NCI-H774 (cell line): ENCODE measurements around the gene PDE6A.
A peak's percentile ranks its signal among the peaks of the same experiment; 100 is the strongest.

Source experiments
- DNase-seq: peaks from one replicate; lab custom pipeline; 2025; lab: John Stamatoyannopoulos, UW

Gene PDE6A

DNA sequence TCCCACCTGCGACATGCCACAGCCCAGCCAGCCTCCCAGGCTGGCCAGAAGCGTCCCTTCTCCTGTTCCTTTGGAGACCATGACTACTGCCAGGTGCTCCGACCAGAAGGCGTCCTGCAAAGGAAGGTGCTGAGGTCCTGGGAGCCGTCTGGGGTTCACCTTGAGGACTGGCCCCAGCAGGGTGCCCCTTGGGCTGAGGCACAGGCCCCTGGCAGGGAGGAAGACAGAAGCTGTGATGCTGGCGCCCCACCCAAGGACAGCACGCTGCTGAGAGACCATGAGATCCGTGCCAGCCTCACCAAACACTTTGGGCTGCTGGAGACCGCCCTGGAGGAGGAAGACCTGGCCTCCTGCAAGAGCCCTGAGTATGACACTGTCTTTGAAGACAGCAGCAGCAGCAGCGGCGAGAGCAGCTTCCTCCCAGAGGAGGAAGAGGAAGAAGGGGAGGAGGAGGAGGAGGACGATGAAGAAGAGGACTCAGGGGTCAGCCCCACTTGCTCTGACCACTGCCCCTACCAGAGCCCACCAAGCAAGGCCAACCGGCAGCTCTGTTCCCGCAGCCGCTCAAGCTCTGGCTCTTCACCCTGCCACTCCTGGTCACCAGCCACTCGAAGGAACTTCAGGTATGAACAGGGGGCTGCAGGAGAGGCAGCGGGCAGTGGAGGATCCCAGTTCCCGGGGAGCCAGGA is 108.0 kb downstream of the PDE6A start:
- no peak for DNase-seq

DNA sequence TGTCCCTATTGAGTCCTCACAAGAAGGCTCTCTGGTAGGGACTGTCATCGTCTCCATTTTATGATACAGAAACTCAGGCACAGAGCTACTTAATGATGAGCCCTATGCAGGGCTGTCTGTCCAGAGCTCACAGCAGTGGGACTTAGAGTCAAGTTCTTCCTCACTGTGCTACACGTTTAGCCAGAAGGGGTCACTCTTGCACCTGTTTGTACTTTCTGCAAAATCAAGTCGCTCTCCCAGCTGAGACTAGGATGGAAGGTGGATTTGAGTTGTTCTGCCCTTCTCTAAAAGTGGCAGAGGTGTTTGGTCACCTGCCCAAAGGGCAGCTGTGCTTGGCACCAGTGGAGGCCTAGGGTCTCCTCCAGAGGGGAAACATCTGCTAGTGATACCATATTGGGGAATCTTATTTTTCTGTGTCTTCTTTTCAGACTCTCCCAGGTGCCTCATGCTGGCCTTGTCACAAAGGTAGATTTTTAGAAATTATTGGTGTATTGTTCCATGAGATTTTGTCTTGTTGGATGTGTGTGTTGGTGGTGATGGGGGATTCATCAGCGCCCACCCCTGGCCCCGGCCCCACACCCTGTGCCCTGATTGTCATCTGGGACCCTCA is 110.2 kb downstream of the PDE6A start:
- peak; percentile 54 for DNase-seq

DNA sequence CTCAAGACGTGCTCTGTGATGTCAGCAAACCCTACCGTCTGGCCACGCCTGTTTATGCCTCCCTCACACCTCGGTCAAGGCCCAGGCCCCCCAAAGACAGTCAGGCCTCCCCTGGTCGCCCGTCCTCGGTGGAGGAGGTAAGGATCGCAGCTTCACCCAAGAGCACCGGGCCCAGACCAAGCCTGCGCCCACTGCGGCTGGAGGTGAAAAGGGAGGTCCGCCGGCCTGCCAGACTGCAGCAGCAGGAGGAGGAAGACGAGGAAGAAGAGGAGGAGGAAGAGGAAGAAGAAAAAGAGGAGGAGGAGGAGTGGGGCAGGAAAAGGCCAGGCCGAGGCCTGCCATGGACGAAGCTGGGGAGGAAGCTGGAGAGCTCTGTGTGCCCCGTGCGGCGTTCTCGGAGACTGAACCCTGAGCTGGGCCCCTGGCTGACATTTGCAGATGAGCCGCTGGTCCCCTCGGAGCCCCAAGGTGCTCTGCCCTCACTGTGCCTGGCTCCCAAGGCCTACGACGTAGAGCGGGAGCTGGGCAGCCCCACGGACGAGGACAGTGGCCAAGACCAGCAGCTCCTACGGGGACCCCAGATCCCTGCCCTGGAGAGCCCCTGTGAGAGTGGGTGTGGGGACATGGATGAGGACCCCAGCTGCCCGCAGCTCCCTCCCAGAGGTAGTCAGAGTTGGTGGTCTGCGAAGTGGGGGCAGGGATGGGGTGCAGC is 111.3 kb downstream of the PDE6A start:
- DNase-seq, result no peak

- no peak for DNase-seq
Measured at GRCh38 chr5:149832636-149833035, 112.0 kb downstream of the PDE6A start.

DNA sequence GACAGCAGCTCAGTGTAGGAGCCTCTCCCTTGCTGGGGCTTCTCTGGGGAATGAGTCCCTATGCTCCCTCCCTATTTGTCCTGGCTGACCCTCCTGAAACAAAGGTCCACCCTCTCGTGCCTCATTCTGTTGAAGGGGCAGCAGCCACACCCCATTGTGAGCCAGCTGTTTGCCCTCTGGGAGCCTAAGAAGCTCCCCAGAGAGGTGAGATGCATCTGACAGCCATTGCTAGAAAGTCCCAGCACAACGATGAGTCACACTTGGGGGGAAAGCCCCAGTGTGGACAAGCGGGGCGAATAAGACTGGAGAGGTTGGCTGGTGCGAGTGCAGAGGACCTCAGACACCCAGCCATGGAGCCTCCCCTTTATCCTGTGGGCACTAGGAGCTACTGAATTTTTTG is 113.1 kb downstream of the PDE6A start:
- no peak for DNase-seq

- DNase-seq, result no peak
Measured at GRCh38 chr5:149830579-149830978, 114.0 kb downstream of the PDE6A start.

GRCh38 chr5:149829954-149830353 is 114.6 kb downstream of the PDE6A start:
- no peak for DNase-seq

GRCh38 chr5:149828161-149829011 is 116.2 kb downstream of the PDE6A start:
- DNase-seq, result peak; percentile 75

- DNase-seq, result no peak
Measured at GRCh38 chr5:149827546-149827945, 117.0 kb downstream of the PDE6A start.

- DNase-seq, result no peak
Measured at GRCh38 chr5:149827086-149827485, 117.5 kb downstream of the PDE6A start.

GRCh38 chr5:149826574-149826973 is 118.0 kb downstream of the PDE6A start:
- DNase-seq, result no peak

- DNase-seq, result no peak
Measured at GRCh38 chr5:149824846-149825245, 119.7 kb downstream of the PDE6A start.

DNA sequence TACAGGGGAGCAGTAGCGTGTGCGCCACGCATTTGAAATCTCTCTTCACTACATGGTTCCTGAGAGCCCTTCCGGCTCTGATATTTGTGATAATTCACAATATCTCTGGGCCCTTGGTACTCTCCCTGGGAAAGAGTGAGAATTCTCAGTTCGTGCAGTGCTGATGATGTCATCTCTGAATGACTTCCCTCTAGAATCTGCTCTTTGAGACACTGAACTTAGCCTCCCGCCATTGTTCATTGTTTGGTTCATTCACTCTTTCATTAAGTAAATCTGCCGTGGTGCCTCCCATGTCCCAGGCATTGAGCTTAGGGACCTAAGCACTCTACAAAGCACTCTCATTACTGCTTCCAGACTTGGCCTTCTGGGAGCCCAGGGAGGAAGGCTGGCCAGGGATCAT is 120.5 kb downstream of the PDE6A start:
- DNase-seq, result no peak

GRCh38 chr5:149823375-149823774 is 121.2 kb downstream of the PDE6A start:
- no peak for DNase-seq

DNA sequence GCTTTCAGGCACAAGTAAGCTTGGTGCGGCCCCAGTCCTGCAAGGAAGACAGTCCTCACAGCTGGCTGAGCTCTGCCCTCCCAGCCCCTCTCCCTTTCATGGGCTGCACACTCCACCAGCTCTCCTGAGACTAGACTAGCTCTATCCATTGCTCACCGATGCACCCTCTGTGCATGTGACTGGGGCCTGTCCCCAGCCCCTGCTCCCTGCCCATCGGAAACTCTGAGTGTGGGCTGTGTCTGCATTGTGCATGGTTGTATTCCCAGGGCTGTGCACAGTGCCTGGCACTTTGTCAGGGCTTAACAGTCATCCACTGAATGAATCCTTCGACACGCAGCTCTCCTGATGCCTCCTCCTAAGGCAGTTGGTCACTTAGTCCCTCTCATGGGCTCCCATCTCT is 122.3 kb downstream of the PDE6A start:
- no peak for DNase-seq

DNA sequence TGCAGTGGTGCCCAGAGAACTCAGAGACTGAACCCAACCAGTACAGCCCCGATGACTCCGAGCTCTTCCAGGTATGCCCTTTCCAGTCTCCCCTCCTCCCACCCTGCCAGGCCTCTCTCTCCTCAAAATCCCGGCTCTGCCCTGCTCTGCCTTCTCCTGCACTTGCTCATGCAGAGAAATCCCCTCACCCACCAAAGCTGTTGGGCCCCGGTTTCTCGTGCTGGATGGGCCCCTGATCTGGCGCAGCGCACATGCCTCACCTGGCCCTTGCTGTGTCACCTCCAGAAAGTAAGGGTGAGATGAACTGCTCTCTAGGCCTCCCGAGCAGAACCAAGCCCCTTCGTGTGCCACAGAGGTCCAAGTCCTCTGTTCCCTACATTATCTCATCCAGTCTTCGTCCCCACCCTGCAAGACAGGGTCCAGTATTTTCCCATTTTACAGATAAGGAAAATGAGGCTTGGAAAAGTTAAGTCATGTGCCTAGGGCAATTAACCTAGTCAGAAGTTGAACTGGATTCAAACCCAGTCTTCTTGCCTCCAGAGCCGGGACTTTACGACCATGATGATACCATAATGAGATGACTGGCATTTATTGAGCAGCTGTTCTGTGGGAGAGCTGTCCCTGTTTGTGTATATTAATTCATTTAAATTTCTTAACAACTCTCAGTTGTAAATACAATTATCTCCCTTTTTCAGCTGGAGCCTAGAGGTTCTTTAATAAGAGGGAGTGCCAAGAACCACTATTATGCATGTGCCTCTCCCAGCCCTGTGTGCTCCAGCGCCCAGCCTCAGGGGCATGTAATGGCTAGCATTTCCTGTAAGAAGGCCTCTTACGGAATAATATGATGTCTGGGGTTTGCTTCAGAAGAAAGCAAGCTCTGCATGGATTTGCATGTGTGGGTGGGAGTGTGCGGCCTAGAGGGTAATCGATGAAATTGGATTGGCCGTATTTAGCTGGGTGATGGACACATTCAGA is 123.8 kb downstream of the PDE6A start:
- DNase-seq, result no peak

GRCh38 chr5:149820012-149820411 is 124.6 kb downstream of the PDE6A start:
- DNase-seq, result no peak

GRCh38 chr5:149818116-149818515 is 126.5 kb downstream of the PDE6A start:
- DNase-seq, result no peak

- no peak for DNase-seq
Measured at GRCh38 chr5:149817539-149818060, 127.0 kb downstream of the PDE6A start.

DNA sequence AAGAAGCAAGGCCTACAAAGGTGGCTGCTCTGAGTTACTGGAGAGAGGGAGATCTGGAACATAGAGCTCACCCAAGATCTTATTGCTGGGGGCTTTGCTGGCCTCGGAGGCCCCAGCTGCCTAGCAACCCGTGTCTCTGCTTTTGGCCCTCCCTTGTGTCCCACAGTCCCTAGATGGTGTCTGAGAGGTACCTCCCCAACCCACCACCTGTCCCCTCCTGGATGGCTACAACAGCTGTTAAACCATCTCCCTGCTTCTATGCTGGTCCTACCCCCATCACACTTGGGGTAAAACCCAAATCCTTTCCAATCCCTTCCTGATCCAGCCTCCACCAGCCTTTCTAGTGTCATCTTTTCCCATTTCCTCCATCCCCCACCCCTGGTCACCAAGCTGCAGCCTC is 127.9 kb downstream of the PDE6A start:
- DNase-seq, result no peak

- no peak for DNase-seq
Measured at GRCh38 chr5:149811453-149811852, 133.1 kb downstream of the PDE6A start.
